ENCODE data around the gene ANXA11. TPM values are rescaled to one million over a fixed set of nuclear protein-coding genes. Genes with fewer than 3 reads are reported as not detected.

ANXA11 gene
- polyA plus RNA-seq, 2 of the 4 experiments (the other 2 are of a cell fraction): 92.6 to 119 TPM

- Histone ChIP-seq H3K4me1 (0 out of 3 replicates have a peak, but pooled peaks cover 4% of the 10 kb centered on the region), H3K4me2 (no peak overlapping the region), H3K9me3 (no peaks in the 10 kb centered on the region), H3K27ac (no peak overlapping the region), H3K4me3 (no peak overlapping the region)
- no peak for DNase-seq (ENCODE audit: low read depth in 1 of 2, low spot score in 1 of 2)
- CTCF ChIA-PET: interaction anchor here (0.8 kb wide), 1 partner anchor 10 kb away, joined by 3 read pairs; no protein-coding TSS in a partner anchor
- 100% methylated on average over 1 of the region's 1 CpG for WGBS (ENCODE audit: missing lambda C conversion rate)
- POLR2A ChIA-PET: no interaction called here
- FAIRE-seq: no peak
- TF ChIP-seq FOSL2 (IDR thresholded peaks at IDR 0.05) (no peak), FOSL2 (CRISPR knock-in tag; IDR thresholded peaks at IDR 0.05) (no peak), MAFK (IDR thresholded peaks at IDR 0.05; ENCODE audit: partially characterized antibody) (no peak), HDAC2 (IDR thresholded peaks at IDR 0.05) (no peak), REST (IDR thresholded peaks at IDR 0.05) (no peak), EHMT2 (IDR thresholded peaks at IDR 0.05; ENCODE audit: low read depth) (no peak), TP53 (CRISPR knock-in tag; IDR thresholded peaks at IDR 0.05) (no peak)
- TF ChIP-seq, protein P1, sequence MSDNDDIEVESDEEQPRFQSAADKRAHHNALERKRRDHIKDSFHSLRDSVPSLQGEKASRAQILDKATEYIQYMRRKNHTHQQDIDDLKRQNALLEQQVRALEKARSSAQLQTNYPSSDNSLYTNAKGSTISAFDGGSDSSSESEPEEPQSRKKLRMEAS (IDR thresholded peaks at IDR 0.05): no peak
- ATAC-seq: no peak
Observed at GRCh38 chr10:80110986-80111385, 94.4 kb downstream of the ANXA11 start.

DNA sequence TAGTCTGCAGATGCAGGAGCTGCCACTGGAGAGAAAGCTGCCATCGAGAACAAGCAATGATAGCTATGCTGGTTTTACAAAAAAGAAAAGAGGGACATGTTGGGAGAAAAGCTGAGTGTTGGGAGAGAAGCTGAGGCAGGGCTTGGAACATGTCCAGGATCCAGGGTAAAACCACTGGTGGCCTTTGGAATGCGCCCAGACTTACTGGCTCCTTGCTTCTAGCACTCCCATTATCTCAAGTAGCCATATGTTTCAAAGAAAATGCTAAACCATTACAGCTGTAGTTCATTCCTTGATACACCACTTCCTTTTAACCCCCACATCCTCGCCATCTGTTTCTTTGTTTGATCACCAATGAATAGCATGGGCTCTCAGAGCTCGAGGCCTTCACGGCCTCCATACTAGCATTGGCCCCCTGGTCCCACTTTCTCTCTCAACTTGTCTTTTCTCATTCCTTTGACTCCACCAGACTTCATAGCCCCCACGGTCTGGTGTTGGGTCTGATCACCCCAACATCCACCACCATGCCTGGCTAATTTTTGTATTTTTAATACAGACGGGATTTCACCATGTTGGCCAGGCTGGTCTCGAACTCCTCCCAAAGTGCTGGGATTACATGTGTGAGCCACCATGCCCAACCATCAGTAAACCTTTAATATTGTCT lies 96.6 kb downstream of the ANXA11 start:
- H3K9me3 ChIP-seq: no peaks in the 10 kb centered on the region
- ATAC-seq (no peak), DNase-seq (ENCODE audit: low read depth in 1 of 2, low spot score in 1 of 2) (no peak), FAIRE-seq (no peak)
- ChIA-PET CTCF (interaction anchor here (0.6 to 1.7 kb wide), 6 partner anchors 9 to 152 kb away, joined by 3 to 7 read pairs (median 3); no protein-coding TSS in a partner anchor), POLR2A (no interaction called here)
- no peak overlapping the region for H3K27ac ChIP-seq
- H3K4me1 ChIP-seq: 0 out of 3 replicates have a peak, but pooled peaks cover 4% of the 10 kb centered on the region
- no peak overlapping the region for H3K4me3 ChIP-seq
- no peak for TF ChIP-seq RCOR1 (IDR thresholded peaks at IDR 0.05; ENCODE audit: low read depth, low read length)
- no peak for TF ChIP-seq TP53 (CRISPR knock-in tag; IDR thresholded peaks at IDR 0.05)
- TF ChIP-seq KDM5A (IDR thresholded peaks at IDR 0.05): no peak
- no peak for TF ChIP-seq NPAS2 (CRISPR knock-in tag; IDR thresholded peaks at IDR 0.05; ENCODE audit: borderline replicate concordance)
- TF ChIP-seq CHD2 (IDR thresholded peaks at IDR 0.05; ENCODE audit: low read length, partially characterized antibody): no peak
- TF ChIP-seq ZSCAN20 (CRISPR knock-in tag; IDR thresholded peaks at IDR 0.05): no peak
- no peak overlapping the region for H3K4me2 ChIP-seq
- 82% methylated on average over 8 of the region's 8 CpGs for WGBS (ENCODE audit: missing lambda C conversion rate)

- no peaks in the 10 kb centered on the region for H3K9me3 ChIP-seq
- ATAC-seq (peak; percentile 43 to 44; a peak in 2 of 6 replicates), DNase-seq (ENCODE audit: low read depth in 1 of 2, low spot score in 1 of 2) (no peak), FAIRE-seq (no peak)
- no peak overlapping the region for H3K27ac ChIP-seq
- WGBS (ENCODE audit: missing lambda C conversion rate): 67% methylated on average over 10 of the region's 10 CpGs
- H3K4me1 ChIP-seq: no peaks in the 10 kb centered on the region
- H3K4me2 ChIP-seq: no peak overlapping the region
- ChIA-PET CTCF (interaction anchor here (1.0 kb wide), 1 partner anchor 39 kb away, joined by 3 read pairs; no protein-coding TSS in a partner anchor), POLR2A (no interaction called here)
- no peak overlapping the region for H3K4me3 ChIP-seq
- no peak for TF ChIP-seq FOSB (CRISPR knock-in tag; IDR thresholded peaks at IDR 0.05)
- TF ChIP-seq EHF (CRISPR knock-in tag; IDR thresholded peaks at IDR 0.05): no peak
- TF ChIP-seq ZNF302 (CRISPR knock-in tag; IDR thresholded peaks at IDR 0.05): no peak
- TF ChIP-seq HOXB13 (CRISPR knock-in tag; IDR thresholded peaks at IDR 0.05; ENCODE audit: low read depth): no peak
- TF ChIP-seq, protein P2, sequence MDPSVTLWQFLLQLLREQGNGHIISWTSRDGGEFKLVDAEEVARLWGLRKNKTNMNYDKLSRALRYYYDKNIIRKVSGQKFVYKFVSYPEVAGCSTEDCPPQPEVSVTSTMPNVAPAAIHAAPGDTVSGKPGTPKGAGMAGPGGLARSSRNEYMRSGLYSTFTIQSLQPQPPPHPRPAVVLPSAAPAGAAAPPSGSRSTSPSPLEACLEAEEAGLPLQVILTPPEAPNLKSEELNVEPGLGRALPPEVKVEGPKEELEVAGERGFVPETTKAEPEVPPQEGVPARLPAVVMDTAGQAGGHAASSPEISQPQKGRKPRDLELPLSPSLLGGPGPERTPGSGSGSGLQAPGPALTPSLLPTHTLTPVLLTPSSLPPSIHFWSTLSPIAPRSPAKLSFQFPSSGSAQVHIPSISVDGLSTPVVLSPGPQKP (IDR thresholded peaks at IDR 0.05; ENCODE audit: low read depth, low read length): no peak
- no peak for TF ChIP-seq FOSL2 (IDR thresholded peaks at IDR 0.05)
- TF ChIP-seq FOSL2 (CRISPR knock-in tag; IDR thresholded peaks at IDR 0.05): no peak
- no peak for TF ChIP-seq NFE2L2 (conservative IDR thresholded peaks at IDR 0.05; ENCODE audit: low read length)
- TF ChIP-seq, protein P3, sequence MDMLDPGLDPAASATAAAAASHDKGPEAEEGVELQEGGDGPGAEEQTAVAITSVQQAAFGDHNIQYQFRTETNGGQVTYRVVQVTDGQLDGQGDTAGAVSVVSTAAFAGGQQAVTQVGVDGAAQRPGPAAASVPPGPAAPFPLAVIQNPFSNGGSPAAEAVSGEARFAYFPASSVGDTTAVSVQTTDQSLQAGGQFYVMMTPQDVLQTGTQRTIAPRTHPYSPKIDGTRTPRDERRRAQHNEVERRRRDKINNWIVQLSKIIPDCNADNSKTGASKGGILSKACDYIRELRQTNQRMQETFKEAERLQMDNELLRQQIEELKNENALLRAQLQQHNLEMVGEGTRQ (IDR thresholded peaks at IDR 0.05): no peak
Observed at GRCh38 chr10:80104066-80104926, 101.0 kb downstream of the ANXA11 start.

Measured in A549 (cell line).